GM10248 (cell line): ENCODE measurements around the gene B3GALT4.

Experiments used
- CTCF ChIA-PET: fragments of 300-600 bp; sonication (Branson Sonifier 250); formaldehyde crosslinking; extraction: SDS; loops from one replicate; lab custom pipeline; 2021; ENCODE audit warnings: antibody characterized with exemption; lab: Yijun Ruan, JAX
- POLR2A ChIA-PET: fragments of 350-650 bp; sonication (Branson Sonifier 250); formaldehyde crosslinking; extraction: SDS; loops from one replicate; lab custom pipeline; 2020; ENCODE audit warnings: antibody characterized with exemption; lab: Yijun Ruan, JAX
- DNase-seq: peaks from one replicate; pipeline ENCODE4 v3.0.0; 2012; ENCODE audit errors: extremely low spot score
- CTCF ChIP-seq: IDR thresholded peaks from 2 replicates; pipeline ENCODE4 v1.5.1; 2012; ENCODE audit warnings: mild to moderate bottlenecking, low read depth; ENCODE audit errors: extremely low read depth, missing control alignments, control extremely low read depth

Gene B3GALT4

GRCh38 chr6:33317419-33317668 lies 40.4 kb downstream of the B3GALT4 start:
- TF ChIP-seq CTCF = no peak
- ChIA-PET CTCF (interaction anchor here (0.8 to 3.3 kb wide), 4 partner anchors 12 to 383 kb away, joined by 3 to 13 read pairs (median 10); partner anchors contain the start of gene RGL2), POLR2A (interaction anchor here (0.7 to 1.6 kb wide), 9 partner anchors 16 to 517 kb away, joined by 3 to 17 read pairs (median 4); partner anchors contain the start of genes B3GALT4, HLA-DPB1, RGL2 and RPS18)
- no peak for DNase-seq

- TF ChIP-seq CTCF = no peak
- ChIA-PET POLR2A (interaction anchor here (0.6 to 1.6 kb wide), 9 partner anchors 17 to 518 kb away, joined by 3 to 17 read pairs (median 6); partner anchors contain the start of genes B3GALT4, HLA-DPB1, RGL2 and RPS18), CTCF (interaction anchor here (0.8 to 3.3 kb wide), 7 partner anchors 13 to 382 kb away, joined by 3 to 13 read pairs (median 4); partner anchors contain the start of genes B3GALT4 and RGL2)
- DNase-seq = peak; percentile 89
These were observed 40.9 kb downstream of the B3GALT4 start, which contains the start of gene ZBTB22 for GRCh38 chr6:33317669-33318425. TSS of gene ZBTB22 (minus strand) at chr6:33317744. CDS start at chr6:33316916, 828 bp downstream.

GRCh38 chr6:33318426-33319073 lies 41.6 kb downstream of the B3GALT4 start:
- CTCF ChIA-PET = interaction anchor here (0.8 to 3.3 kb wide), 7 partner anchors 13 to 208 kb away, joined by 3 to 13 read pairs (median 4); partner anchors contain the start of genes B3GALT4 and RGL2

GRCh38 chr6:33319939-33320314 lies 43.0 kb downstream of the B3GALT4 start:
- ChIA-PET POLR2A (no interaction called here), CTCF (interaction anchor here (2.0 kb wide), 1 partner anchor 21 kb away, joined by 6 read pairs; the partner anchor contains the start of gene RGL2)
- no peak for DNase-seq
- TF ChIP-seq CTCF = no peak

More at GRCh38 chr6:33318426-33319073, 41.6 kb downstream of the B3GALT4 start:
- TF ChIP-seq CTCF = no peak
- DNase-seq = no peak
- POLR2A ChIA-PET = interaction anchor here (0.6 to 1.6 kb wide), 8 partner anchors 18 to 243 kb away, joined by 3 to 17 read pairs (median 6); partner anchors contain the start of genes B3GALT4, HLA-DPB1, RGL2 and RPS18

GRCh38 chr6:33320315-33321181 lies 43.6 kb downstream of the B3GALT4 start:
- TF ChIP-seq CTCF = no peak

More at GRCh38 chr6:33320315-33321181, 43.6 kb downstream of the B3GALT4 start:
- no peak for DNase-seq
- ChIA-PET CTCF (interaction anchor here (1.0 to 2.0 kb wide), 2 partner anchors 8 to 22 kb away, joined by 3 to 6 read pairs; partner anchors contain the start of gene RGL2), POLR2A (interaction anchor here (0.6 kb wide), 1 partner anchor 67 kb away, joined by 3 read pairs; no protein-coding TSS in a partner anchor)
